Measurements from ENCODE around the gene EIF2D.

EIF2D gene

GRCh38 chr1:206547104-206547503 is 65.2 kb downstream of the EIF2D start:
- DNase-seq (ENCODE audit: low spot score) = no peak

DNA sequence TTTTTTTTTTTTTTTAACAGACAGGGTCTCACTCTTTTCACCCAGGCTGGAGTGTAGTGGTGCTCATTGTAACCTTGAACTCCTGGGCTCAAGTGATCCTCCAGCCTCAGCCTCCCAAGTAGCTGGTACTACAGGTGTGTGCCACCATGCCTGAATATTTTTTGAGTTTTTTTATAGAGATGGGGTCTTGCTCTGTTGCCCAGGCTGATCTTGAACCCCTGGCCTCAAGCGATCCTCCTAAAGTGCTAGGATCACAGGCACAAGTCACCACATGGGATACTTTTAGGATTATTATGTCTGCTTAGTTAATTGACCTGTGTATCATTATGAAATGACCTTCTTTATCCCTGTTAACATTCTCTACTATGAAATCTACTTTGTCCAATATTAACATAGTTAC is 66.9 kb downstream of the EIF2D start:
- DNase-seq (ENCODE audit: low spot score) = no peak

GRCh38 chr1:206544562-206545257 is 67.6 kb downstream of the EIF2D start:
- peak; percentile 71 for DNase-seq (ENCODE audit: low spot score)
